Activated CD4-positive, alpha-beta T cell treated with anti-CD3 and anti-CD28 coated beads for 36 hours (primary cell): ENCODE results near the gene SFMBT2. TPM values are rescaled to one million over a fixed set of nuclear protein-coding genes. Genes with fewer than 3 reads are reported as not detected.

ENCODE experiments used
- ATAC-seq: fragments of 200-7000 bp; cut with Tn5 transposase; one replicate; pipeline ENCODE4 v1.10.0; 2021; ENCODE audit warnings: mild to moderate bottlenecking, moderate library complexity
- CTCF ChIA-PET: fragments of 350-600 bp; sonication (Branson Sonifier 250); formaldehyde crosslinking; loops from one replicate; lab custom pipeline; 2021; ENCODE audit warnings: antibody characterized with exemption; lab: Charles Lee
- POLR2A ChIA-PET: fragments of 350-600 bp; sonication (Branson Sonifier 250); formaldehyde crosslinking; loops from one replicate; lab custom pipeline; 2021; ENCODE audit warnings: antibody characterized with exemption, inconsistent platforms; lab: Charles Lee
- DNase-seq: peaks from one replicate; pipeline ENCODE4 v3.0.0-alpha.2; 2020
- H3K27ac Mint-ChIP-seq: one replicate; pipeline ENCODE4 v1.8.0; 2021; ENCODE audit warnings: mixed read lengths
- H3K27me3 Mint-ChIP-seq: one replicate; pipeline ENCODE4 v1.8.0; 2021; ENCODE audit warnings: mixed read lengths
- H3K36me3 Mint-ChIP-seq: one replicate; pipeline ENCODE4 v1.8.0; 2021; ENCODE audit warnings: low read depth, mixed read lengths
- H3K4me1 Mint-ChIP-seq: one replicate; pipeline ENCODE4 v1.8.0; 2021; ENCODE audit warnings: mixed read lengths
- H3K4me3 Mint-ChIP-seq: one replicate; pipeline ENCODE4 v1.8.0; 2021; ENCODE audit warnings: mild to moderate bottlenecking, moderate library complexity, mixed read lengths
- H3K9me3 Mint-ChIP-seq: one replicate; pipeline ENCODE4 v1.8.0; 2021; ENCODE audit warnings: low read depth, mixed read lengths
- intact Hi-C, 2 experiments: fragments of 100-400 bp; cut with DNase I in 1 of 2; cut with micrococcal nuclease in 1 of 2; formaldehyde crosslinking; loops; one replicate each; pipeline versions ENCODE4 v1.14.2 to v1.15.1; 2022 to 2024; cut with DNase I, micrococcal nuclease
- total RNA-seq, 2 experiments: library from RNA; stranded (reverse); gene quantifications; one replicate each; pipeline ENCODE4 v1.2.3, GENCODE V29; 2021

Gene SFMBT2
- total RNA-seq, 2 experiments from 2014 or later: 17.6 to 18.0 TPM

- Mint-ChIP-seq H3K27me3 (no peaks in the 10 kb centered on the region), H3K27ac (no peak overlapping the region), H3K4me1 (peaks cover 53% of the 10 kb centered on the region), H3K9me3 (peaks cover 7% of the 10 kb centered on the region), H3K4me3 (no peak overlapping the region), H3K36me3 (peaks cover 50% of the 10 kb centered on the region)
- ChIA-PET CTCF (no interaction called here), POLR2A (no interaction called here)
- ATAC-seq (no peak), DNase-seq (no peak)
- intact Hi-C loops: no loop called here
Observed at GRCh38 chr10:7339510-7339909, 71.3 kb downstream of the SFMBT2 start.

GRCh38 chr10:7338469-7338868, 72.4 kb downstream of the SFMBT2 start:
- intact Hi-C loops: no loop called here

DNA sequence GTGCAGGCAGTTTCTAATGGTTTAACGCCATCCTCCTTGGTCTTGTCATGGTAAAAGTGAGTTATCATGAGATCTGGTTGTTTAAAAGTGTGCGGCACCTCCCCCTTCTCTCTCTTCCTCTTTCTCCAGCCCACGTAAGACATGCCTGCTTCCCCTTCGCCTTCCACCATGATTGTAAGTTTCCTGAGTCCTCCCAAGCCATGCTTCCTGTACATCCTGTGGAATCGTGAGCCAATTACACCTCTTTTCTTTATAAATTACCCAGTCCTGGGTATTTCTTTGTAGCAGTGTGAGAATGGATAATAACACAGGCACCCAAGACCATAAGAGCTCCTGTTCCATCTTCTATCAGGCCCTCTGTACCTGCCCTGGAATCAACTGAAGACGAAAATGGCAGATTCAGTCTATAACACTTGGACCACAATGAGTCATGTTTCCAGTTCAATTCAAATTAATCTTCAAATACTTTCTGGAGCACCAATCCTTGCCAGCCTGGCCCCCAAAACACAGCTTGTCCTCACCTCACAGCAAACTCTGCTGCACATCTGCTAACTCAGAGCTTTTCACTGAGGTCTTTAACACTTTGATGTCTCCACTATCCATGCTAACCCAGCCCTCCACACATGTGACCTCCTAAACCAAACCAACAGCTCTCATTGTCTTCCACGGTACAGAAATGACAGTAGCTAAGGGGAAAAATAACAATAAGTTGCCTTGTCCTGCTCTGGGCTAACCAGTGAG, 73.2 kb downstream of the SFMBT2 start:
- peak overlapping the region; percentile 85 for H3K27ac Mint-ChIP-seq
- no peaks in the 10 kb centered on the region for H3K27me3 Mint-ChIP-seq
- POLR2A ChIA-PET: interaction anchor here (0.6 kb wide), 1 partner anchor 1893 kb away, joined by 3 read pairs; no protein-coding TSS in a partner anchor
- H3K9me3 Mint-ChIP-seq: no peaks in the 10 kb centered on the region
- CTCF ChIA-PET: no interaction called here
- intact Hi-C loops: no loop called here
- H3K4me1 Mint-ChIP-seq: peaks cover 65% of the 10 kb centered on the region
- ATAC-seq (peak; percentile 65), DNase-seq (peak; percentile 31)
- H3K36me3 Mint-ChIP-seq: peaks cover 43% of the 10 kb centered on the region
- H3K4me3 Mint-ChIP-seq: no peak overlapping the region

More at GRCh38 chr10:7338469-7338868, 72.4 kb downstream of the SFMBT2 start:
- ChIA-PET CTCF (no interaction called here), POLR2A (interaction anchor here (0.6 kb wide), 1 partner anchor 1892 kb away, joined by 3 read pairs; no protein-coding TSS in a partner anchor)
- peak overlapping the region; percentile 85 for H3K27ac Mint-ChIP-seq
- no peak overlapping the region for H3K4me3 Mint-ChIP-seq
- ATAC-seq: peak; percentile 58
- DNase-seq: no peak
- H3K4me1 Mint-ChIP-seq: peaks cover 61% of the 10 kb centered on the region
- H3K27me3 Mint-ChIP-seq: no peaks in the 10 kb centered on the region
- peaks cover 5% of the 10 kb centered on the region for H3K9me3 Mint-ChIP-seq
- peaks cover 48% of the 10 kb centered on the region for H3K36me3 Mint-ChIP-seq

DNA sequence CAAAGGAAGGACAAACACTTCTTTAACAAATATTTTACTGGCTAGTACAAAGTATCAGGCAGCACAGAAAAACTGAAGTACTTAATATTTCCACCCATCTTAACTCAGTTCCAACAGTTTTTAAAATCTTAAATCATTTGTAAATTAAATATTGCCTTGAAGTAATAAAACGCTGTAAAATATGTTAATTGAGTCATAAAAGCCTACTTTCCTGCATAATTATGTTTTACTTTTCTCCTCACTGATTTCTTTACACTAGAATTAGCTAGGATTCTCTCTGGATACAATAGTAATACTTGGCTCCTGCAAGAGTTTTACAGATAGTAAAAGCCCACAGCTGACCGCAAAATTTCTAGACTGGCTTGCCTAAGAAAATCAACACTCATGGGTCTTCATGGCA, 74.9 kb downstream of the SFMBT2 start:
- Mint-ChIP-seq H3K36me3 (peaks cover 45% of the 10 kb centered on the region), H3K4me1 (peaks cover 65% of the 10 kb centered on the region), H3K4me3 (no peak overlapping the region), H3K9me3 (no peaks in the 10 kb centered on the region), H3K27ac (no peak overlapping the region), H3K27me3 (no peaks in the 10 kb centered on the region)
- CTCF ChIA-PET: no interaction called here
- POLR2A ChIA-PET: no interaction called here
- intact Hi-C loops: no loop called here
- DNase-seq (no peak), ATAC-seq (no peak)

- ATAC-seq (no peak), DNase-seq (no peak)
- no peak overlapping the region for H3K4me3 Mint-ChIP-seq
- ChIA-PET POLR2A (no interaction called here), CTCF (no interaction called here)
- H3K27ac Mint-ChIP-seq: no peak overlapping the region
- peaks cover 54% of the 10 kb centered on the region for H3K36me3 Mint-ChIP-seq
- H3K4me1 Mint-ChIP-seq: peaks cover 53% of the 10 kb centered on the region
- H3K9me3 Mint-ChIP-seq: peaks cover 3% of the 10 kb centered on the region
- intact Hi-C loops: no loop called here
- H3K27me3 Mint-ChIP-seq: no peaks in the 10 kb centered on the region
Observed at GRCh38 chr10:7334642-7334964, 76.2 kb downstream of the SFMBT2 start.

DNA sequence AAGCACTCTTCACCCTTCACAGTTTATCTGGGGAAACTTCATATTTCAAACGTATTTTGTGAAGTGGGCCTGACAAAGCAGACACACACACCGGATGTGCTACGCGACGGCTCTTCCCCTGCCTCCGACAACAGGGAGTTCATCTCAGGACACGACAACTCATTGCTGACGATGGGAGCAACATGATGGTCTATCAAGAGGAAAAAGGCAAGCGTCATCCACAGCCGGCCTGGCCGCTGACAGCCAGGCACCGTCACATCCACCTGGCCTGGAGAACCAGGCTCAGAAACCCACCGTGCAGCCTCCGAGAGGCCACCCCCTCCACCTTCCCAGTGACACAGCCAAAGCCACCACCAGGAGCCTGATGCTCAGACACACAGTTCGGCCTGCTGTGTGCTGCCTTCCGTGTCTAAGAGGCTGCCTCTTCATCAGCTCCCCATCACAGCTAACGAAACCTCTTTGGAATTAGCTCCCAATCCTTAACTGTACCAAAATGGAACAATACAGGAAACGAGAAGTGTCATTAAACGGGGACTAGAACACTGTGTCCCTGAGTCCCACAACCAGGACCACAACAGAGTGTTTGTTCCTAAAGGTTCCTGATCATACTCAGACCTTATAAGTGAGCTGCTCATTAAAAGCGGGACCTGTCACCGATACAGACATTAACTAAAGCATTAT, 76.7 kb downstream of the SFMBT2 start:
- intact Hi-C loops: no loop called here
- CTCF ChIA-PET: no interaction called here
- Mint-ChIP-seq H3K9me3 (peaks cover 5% of the 10 kb centered on the region), H3K36me3 (peaks cover 55% of the 10 kb centered on the region), H3K4me1 (peaks cover 51% of the 10 kb centered on the region), H3K27ac (no peak overlapping the region), H3K4me3 (no peak overlapping the region), H3K27me3 (no peaks in the 10 kb centered on the region)
- POLR2A ChIA-PET: no interaction called here
- DNase-seq (no peak), ATAC-seq (no peak)

GRCh38 chr10:7329219-7329618, 81.6 kb downstream of the SFMBT2 start:
- ChIA-PET CTCF (no interaction called here), POLR2A (no interaction called here)
- ATAC-seq (no peak), DNase-seq (no peak)
- Mint-ChIP-seq H3K9me3 (peaks cover 22% of the 10 kb centered on the region), H3K4me1 (peaks cover 17% of the 10 kb centered on the region), H3K27me3 (no peaks in the 10 kb centered on the region), H3K4me3 (no peak overlapping the region), H3K36me3 (peaks cover 60% of the 10 kb centered on the region), H3K27ac (no peak overlapping the region)
- intact Hi-C loops: no loop called here

DNA sequence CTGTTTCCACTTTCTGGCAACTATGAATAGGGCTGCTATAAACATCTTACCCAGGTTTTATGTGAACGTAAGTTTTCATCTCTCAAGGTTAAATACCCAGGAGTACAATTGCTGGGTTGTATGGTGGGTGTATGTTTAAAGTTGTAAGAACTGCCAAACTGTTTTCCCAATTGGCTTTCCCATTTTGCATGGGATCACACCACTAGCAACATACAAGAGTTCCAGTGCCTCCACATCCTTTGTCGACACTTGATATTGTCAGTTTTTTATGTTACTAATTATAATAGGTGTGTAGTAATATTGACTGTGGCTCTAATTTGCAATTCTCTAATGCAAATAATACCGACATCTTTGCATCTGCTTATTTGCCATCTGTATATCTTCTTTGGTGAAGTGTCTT, 82.9 kb downstream of the SFMBT2 start:
- H3K36me3 Mint-ChIP-seq: peaks cover 59% of the 10 kb centered on the region
- H3K27me3 Mint-ChIP-seq: no peaks in the 10 kb centered on the region
- ATAC-seq (no peak), DNase-seq (no peak)
- POLR2A ChIA-PET: no interaction called here
- H3K4me1 Mint-ChIP-seq: peaks cover 7% of the 10 kb centered on the region
- CTCF ChIA-PET: no interaction called here
- H3K4me3 Mint-ChIP-seq: no peak overlapping the region
- peaks cover 23% of the 10 kb centered on the region for H3K9me3 Mint-ChIP-seq
- H3K27ac Mint-ChIP-seq: no peak overlapping the region
- intact Hi-C loops: no loop called here

DNA sequence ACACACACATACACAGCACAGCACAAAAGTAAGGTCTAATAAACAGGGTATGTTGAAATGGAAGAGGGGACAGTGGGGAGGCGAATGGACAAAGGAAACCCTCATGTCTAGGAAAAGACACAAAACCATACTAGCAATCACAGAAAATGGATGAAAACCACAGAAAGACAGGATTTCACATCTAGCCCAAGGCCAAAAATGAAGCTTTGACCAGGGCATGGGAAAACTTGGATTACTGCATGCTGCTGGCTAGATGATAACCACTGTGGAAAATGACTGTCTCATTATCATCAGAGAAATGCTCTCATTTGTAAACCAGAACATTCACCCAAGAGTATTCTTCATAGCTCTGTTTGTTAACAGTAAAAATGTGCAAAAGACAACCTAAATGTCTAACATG, 88.2 kb downstream of the SFMBT2 start:
- Mint-ChIP-seq H3K27me3 (no peaks in the 10 kb centered on the region), H3K27ac (no peak overlapping the region), H3K4me3 (no peak overlapping the region), H3K9me3 (peaks cover 13% of the 10 kb centered on the region), H3K36me3 (peaks cover 47% of the 10 kb centered on the region), H3K4me1 (peaks cover 28% of the 10 kb centered on the region)
- CTCF ChIA-PET: interaction anchor here (0.9 kb wide), 1 partner anchor 84 kb away, joined by 3 read pairs; no protein-coding TSS in a partner anchor
- intact Hi-C loops: no loop called here
- POLR2A ChIA-PET: no interaction called here
- ATAC-seq (no peak), DNase-seq (no peak)

DNA sequence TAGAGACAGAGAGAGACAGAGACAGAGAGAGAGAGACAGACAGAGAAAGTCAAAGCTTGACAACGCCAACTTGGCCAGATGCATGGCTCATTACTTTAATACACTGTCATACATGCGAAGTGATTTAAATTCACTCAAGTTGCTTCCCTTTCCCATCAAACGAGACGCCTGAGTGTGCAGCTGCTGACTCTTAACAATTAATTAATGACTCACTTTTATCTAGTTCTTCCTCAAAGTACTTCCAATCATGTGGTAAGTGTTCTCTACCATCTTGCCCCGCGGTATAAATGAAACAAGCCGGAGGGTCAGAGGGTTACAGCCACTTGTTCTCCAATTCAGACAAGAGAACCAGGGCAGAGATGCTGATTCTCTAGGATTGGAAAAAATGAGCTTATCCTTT, 90.8 kb downstream of the SFMBT2 start:
- ATAC-seq (no peak), DNase-seq (no peak)
- no peak overlapping the region for H3K4me3 Mint-ChIP-seq
- no peaks in the 10 kb centered on the region for H3K27me3 Mint-ChIP-seq
- H3K9me3 Mint-ChIP-seq: peaks cover 6% of the 10 kb centered on the region
- H3K36me3 Mint-ChIP-seq: peaks cover 32% of the 10 kb centered on the region
- H3K4me1 Mint-ChIP-seq: peaks cover 40% of the 10 kb centered on the region
- CTCF ChIA-PET: no interaction called here
- POLR2A ChIA-PET: no interaction called here
- intact Hi-C loops: no loop called here
- H3K27ac Mint-ChIP-seq: peak overlapping the region; percentile 27

DNA sequence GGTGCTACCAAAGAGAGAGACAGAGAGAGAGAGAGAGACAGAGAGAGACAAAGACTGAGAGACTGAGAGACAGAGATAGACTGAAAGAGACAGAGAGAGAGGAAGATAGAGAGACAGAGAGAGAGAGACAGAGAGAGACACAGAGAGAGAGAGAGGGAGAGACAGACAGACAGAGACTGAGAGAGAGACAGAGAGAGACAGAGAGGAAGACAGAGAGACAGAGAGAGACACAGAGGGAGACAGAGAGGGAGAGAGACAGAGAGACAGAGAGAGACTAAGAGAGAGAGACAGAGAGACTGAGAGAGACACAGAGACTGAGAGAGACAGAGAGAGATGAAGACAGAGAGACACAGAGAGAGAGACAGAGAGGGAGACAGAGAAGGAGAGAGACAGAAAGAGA, 91.2 kb downstream of the SFMBT2 start:
- H3K27me3 Mint-ChIP-seq: no peaks in the 10 kb centered on the region

DNA sequence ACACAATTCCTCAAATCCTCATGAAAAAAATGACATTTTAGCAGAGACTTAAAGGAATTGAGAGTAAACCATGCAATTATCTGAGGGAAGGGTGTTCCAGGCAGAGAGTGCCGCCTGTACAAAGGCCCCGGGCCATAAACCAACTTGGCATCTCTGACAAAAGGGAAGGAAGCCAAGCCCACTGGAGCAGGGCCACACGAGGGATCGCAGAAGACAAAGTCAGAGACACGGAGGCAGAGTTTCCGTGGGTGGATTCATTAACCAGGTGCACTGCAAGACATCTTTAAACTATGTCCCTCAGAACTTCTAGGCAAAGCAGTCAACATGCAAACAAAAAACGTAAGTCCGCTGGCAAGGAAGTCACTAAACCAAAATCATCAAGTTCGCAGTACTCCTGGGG, 92.0 kb downstream of the SFMBT2 start:
- peaks cover 23% of the 10 kb centered on the region for H3K36me3 Mint-ChIP-seq
- no peak overlapping the region for H3K4me3 Mint-ChIP-seq
- ATAC-seq (no peak), DNase-seq (peak; percentile 25)
- intact Hi-C loops: loop anchor here (5.0 kb wide), 2 partner anchors 47 to 197 kb away; no protein-coding TSS in a partner anchor
- ChIA-PET CTCF (no interaction called here), POLR2A (no interaction called here)
- H3K27ac Mint-ChIP-seq: peak overlapping the region; percentile 20
- H3K4me1 Mint-ChIP-seq: peaks cover 52% of the 10 kb centered on the region
- no peaks in the 10 kb centered on the region for H3K27me3 Mint-ChIP-seq
- H3K9me3 Mint-ChIP-seq: peaks cover 2% of the 10 kb centered on the region

More for the DNA sequence above, 91.2 kb downstream of the SFMBT2 start:
- ATAC-seq (no peak), DNase-seq (no peak)
- Mint-ChIP-seq H3K27ac (peak overlapping the region; percentile 29), H3K9me3 (peaks cover 6% of the 10 kb centered on the region), H3K36me3 (peaks cover 30% of the 10 kb centered on the region), H3K4me3 (no peak overlapping the region), H3K4me1 (peaks cover 44% of the 10 kb centered on the region)
- ChIA-PET CTCF (interaction anchor here (0.6 kb wide), 1 partner anchor 173 kb away, joined by 3 read pairs; no protein-coding TSS in a partner anchor), POLR2A (no interaction called here)
- intact Hi-C loops: loop anchor here (5.0 kb wide), 2 partner anchors 47 to 197 kb away; no protein-coding TSS in a partner anchor
